Peyer's patch (tissue), 4 donors: ENCODE data around the gene ZDHHC3.

Source experiments
- CTCF ChIP-seq, 6 experiments: fragments of 450-650 bp in 4 of 6; fragments of 200-600 bp in 2 of 6; sonication (generic) in 1 of 6; IDR thresholded peaks; one replicate each; pipeline ENCODE4 v1.5.1; 2017 to 2019; ENCODE audit warnings: antibody characterized with exemption in 6 of 6, mild to moderate bottlenecking in 3 of 6, moderate library complexity in 1 of 6
- POLR2A ChIP-seq, 2 donors: fragments of 450-650 bp; IDR thresholded peaks; one replicate each; pipeline ENCODE4 v1.5.1; 2017; ENCODE audit warnings: antibody characterized with exemption in 2 of 2, mild to moderate bottlenecking in 2 of 2, moderate library complexity in 2 of 2

DNA sequence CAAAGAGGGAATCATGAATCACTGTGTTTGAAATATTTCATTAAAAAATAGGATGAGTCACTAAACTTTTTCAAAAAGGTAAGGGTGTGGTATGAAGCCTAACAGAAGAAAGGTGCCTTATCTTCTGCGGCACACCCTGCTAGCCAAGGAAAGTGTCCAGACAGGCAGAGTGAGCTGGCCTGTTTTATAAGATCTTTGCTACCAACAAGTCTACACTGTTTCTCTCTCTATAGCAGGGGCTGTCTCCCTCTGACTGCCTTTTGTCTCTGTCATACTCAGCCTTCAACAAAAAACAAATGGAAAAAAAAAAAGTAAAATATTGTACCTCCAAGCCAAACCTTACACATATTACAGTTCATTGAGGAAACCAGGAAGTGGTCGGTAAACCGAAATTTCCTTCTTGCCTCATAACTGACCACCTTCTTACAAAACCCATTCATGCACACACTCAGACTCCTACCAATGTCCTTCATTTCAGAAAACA is 9.1 kb downstream of the ZDHHC3 start:
- TF ChIP-seq CTCF (IDR thresholded peaks at IDR 0.05) (no peak), POLR2A (IDR thresholded peaks at IDR 0.05) (no peak)
